ENCODE measurements around the gene GATAD2B.

Gene GATAD2B

DNA sequence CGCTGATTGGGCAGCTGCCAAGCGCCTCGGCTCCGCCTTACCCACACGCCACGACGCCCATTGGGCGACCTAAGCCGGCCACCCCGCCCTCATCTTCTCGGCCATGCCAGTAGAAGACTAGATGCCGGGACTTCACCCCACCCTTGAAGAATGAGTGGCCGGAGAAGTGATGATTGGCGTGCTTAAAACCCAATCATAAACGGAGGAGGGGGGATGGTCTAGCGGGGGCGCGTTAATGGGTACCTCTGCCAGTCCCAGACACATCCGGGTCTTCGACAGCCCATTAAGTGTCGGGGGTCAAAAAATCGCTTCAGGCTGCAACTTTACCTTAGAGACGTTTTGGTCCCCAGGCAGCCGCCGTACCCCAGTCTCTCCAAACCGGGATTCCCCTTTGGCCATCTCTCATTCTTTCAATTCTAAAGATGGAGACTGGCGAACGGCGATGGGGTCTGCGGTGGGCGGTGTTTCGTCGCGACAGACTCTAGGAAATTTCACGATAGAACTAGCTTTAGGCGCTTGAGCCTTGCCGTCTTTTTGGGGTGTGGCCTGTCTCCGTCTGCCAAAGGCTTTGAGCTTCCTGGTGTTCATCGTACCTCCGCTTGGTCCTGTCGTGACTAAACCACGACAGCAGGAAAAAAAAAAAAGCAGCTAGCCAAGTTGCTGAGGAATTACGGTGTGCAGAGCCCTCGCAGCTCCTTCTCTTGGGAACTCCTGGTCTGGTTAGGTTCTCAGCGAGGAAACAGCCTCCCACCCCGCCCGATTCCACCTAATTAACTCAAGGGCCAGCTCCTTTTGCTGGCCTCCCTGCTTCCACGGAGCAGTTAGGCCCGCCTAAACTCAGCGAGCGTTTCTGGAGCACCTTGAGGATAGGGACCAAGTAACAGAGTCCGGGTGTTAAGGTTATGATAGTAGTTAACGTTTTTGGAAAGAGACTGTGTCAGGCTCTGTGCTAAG, at the start of gene GATAD2B:
TSS of gene GATAD2B (minus strand) at position 1 of the 954 bp plus-strand sequence. CDS start 94,625 bp downstream, outside the sequence.
- DNase-seq, result peak; percentile 99

GRCh38 chr1:153970346-153970745, 47.6 kb upstream of the GATAD2B start:
- DNase-seq, result no peak

DNA sequence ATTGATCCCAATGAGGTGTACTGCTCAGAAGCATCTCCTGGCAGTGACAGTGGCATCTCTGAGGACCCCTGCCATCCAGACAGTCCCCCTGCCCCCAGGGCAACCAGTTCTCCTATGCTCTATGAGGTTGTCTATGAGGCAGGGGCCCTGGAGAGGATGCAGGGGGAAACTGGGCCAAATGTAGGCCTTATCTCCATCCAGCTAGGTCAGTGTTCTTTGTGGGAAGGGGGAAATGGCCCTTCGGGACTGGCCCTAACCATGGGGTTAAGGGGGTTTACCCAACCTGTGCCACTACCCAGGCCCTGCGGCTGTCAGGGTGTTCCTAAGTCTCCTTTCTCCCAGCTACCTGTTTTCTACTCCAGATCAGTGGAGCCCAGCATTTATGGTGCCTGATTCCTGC, 46.2 kb upstream of the GATAD2B start:
- DNase-seq, result no peak

DNA sequence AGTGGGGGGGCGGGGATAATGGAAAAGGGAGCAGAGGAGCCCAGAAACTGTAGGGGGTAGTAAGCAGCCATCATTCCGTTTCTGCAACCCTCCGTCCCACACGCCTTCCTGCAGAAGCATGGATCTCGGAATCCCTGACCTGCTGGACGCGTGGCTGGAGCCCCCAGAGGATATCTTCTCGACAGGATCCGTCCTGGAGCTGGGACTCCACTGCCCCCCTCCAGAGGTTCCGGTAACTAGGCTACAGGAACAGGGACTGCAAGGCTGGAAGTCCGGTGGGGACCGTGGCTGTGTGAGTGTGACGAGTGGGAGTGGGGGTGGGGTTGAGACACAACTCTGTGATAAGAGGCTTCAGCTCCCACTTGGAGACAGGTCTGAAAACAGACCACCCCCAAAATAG, 45.6 kb upstream of the GATAD2B start:
- DNase-seq, result no peak

DNA sequence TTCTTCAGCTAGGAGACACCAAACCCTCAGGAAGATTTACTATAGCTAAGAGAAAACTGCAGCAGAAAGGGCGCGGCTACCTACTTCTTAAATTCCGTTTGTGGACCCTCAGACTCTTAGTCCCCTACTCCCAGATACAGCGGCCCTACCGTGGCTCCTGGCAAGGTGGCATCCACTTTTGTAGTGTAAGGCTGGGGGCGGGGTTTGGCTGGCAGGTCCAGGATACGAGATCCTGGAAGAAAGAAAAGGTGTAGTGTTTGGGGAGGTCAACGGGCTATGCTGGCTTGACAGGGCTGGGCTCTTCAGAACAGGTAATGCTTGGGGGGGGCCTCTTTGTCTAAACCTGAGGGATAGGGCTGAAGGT, 45.2 kb upstream of the GATAD2B start:
- DNase-seq, result no peak

GRCh38 chr1:153967107-153967999, 44.6 kb upstream of the GATAD2B start, which contains the start of gene CREB3L4:
Gene CREB3L4 (plus strand): TSS chr1:153967902. CDS start chr1:153968526, 624 bp downstream.
- DNase-seq, result peak; percentile 99

DNA sequence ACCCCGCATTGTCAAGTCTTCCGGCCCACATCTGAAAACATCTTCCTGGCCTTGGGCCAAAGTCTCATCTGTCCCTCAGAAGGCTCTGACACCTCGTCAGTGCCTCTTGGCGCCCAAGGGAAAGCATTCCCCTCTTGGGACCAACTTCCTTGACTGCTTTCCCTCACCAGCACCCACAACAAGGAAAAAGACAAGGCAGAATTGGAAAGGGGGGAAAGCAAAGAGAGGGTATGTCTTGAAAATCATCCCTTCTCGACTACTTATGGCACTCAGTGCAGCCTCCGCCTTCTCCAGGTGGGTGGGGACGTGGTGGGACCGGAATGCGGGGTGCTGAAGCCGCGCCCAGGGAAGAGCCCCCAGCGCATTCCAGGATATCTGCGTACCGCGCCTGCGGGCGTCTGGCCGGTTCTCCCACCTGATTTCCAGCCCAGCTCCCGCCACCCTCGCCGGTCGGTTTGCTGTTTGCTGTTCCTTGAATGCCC, 41.1 kb upstream of the GATAD2B start:
- peak; percentile 46 for DNase-seq

- DNase-seq, result peak; percentile 96
Observed at GRCh38 chr1:153963030-153963849, 40.5 kb upstream of the GATAD2B start, which contains the start of gene SLC39A1. Gene SLC39A1 (minus strand): TSS chr1:153963537. CDS start chr1:153962715, 822 bp downstream.

DNA sequence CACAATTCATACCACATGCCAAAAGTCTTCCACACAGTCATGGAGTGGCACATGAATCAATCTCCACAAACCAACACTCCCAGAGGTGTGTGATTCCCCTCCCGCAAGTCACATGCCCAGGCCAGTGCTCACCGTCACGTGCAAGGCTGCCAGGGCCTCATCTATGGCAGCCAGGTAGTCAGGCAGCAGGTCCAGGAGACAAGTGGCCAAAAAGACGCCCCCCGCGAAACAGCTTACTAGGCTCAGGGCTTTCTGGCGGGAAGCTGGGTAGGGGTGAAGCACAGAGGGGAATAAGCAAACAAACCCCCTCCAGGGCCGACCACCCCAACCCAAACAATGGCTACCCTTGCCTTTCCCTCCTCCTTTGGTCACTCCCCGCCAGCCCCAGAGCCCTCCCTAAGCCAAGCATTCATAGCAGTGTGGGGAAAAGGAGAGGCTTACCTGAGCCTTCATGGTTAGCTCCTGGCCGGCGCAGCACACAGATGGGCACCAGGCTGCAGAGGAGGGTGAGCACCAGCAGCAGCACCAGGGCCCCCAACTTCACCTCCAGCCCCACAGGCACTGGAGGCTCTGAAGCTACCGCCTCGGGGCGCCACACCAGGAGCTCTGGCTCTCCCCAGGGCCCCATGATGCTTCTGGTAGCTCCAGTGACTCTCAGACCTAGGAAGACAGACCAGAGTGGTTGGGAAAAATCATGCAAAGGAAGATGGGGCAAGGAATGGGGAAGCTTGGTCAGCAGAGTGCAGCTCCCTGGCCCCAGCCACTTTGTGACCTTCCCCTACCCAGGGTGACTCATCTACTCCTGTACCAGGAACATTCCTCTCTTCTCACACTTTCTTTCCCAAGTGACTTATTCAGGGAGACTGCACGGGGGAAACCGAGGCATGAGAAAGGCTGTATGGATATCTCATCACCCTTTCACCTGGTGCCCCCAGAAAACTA, 39.6 kb upstream of the GATAD2B start:
- DNase-seq, result no peak

- DNase-seq, result no peak
Observed at GRCh38 chr1:153961421-153961820, 38.6 kb upstream of the GATAD2B start.

- DNase-seq, result no peak
Observed at GRCh38 chr1:153960206-153960605, 37.4 kb upstream of the GATAD2B start.

- peak; percentile 4 for DNase-seq
Observed at GRCh38 chr1:153959454-153959853, 36.7 kb upstream of the GATAD2B start.

DNA sequence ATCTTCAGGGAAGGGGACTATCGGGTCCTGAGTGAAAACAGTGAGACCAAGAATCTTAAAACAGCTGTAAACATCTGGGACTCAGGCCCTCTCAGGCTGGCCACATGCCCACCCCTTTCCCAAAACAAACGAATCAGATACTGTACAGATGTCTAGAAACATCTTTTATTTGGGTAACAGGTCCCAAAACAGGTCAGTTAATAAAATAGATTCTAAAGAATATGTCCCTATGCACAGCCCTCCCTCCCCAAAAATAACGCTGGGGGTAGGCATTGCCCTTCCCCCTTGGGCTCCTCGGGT, 36.1 kb upstream of the GATAD2B start:
- DNase-seq, result no peak

DNA sequence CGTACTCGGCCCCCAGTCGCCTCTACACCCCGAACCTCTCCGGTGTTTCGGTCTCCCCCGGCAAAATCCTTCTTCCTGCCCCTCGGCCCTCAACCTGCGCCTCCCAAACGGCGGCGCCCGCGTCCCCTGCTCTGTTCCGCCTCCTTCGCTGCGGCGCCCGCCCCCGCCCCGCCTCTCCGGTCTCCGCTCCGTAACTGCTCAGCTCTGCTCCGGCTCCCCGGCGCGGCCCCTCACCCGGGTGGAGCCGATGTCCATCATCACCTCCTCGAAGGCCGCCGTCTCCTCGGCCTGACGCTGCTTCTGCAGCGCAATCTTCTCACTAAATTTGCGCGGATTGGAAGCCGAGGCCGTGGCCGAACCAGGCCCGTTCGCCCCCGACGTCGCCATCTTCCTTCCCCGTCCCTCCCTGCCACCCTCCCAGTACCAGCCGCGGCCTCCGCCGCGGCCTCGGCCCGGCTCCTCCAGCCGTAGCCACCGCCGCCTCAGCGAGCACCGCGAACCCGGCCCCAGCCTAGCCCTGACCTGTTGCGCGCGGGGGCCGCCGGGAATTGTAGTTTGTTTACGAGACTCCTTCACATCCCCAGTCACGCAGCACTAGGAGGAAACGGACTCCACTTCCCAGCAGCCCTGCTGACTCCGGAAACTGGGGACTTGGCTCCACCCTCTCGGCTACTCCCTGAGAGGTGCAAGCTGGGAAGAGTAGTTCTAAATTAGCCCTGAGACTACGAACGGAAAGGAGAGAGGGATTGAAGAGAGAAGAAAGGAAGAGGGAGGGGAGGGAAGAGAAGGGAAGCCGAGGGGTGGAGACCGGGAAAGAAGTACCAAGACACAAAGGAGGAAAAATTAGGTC, 35.6 kb upstream of the GATAD2B start, which contains the start of gene CRTC2:
TSS of gene CRTC2 (minus strand) at position 502 of the 850 bp plus-strand sequence. CDS start at position 387, 115 bp downstream.
- DNase-seq, result peak; percentile 99

- DNase-seq, result no peak
Observed at GRCh38 chr1:153957744-153958110, 35.0 kb upstream of the GATAD2B start.

GRCh38 chr1:153956997-153957715, 34.4 kb upstream of the GATAD2B start:
- no peak for DNase-seq

DNA sequence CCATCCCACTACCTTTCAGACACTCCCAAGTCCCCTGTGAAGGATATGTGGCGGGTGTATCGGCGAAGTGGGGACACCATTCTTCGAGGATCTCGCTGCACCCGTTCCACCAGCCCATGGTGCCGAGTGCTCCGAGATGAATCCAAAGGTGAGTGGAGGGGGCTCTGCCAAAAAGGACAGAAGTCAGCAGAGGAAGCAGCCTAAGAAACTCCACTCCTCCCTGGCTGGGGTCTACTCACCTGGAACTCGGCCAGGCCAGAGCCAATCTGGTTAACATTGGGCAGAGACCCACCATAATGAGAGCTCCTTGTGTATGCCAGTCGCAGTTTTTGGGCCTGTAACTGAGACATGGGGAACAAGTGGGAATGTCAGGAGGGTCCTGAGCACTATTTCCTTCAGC, 32.1 kb upstream of the GATAD2B start:
- DNase-seq, result no peak

DNA sequence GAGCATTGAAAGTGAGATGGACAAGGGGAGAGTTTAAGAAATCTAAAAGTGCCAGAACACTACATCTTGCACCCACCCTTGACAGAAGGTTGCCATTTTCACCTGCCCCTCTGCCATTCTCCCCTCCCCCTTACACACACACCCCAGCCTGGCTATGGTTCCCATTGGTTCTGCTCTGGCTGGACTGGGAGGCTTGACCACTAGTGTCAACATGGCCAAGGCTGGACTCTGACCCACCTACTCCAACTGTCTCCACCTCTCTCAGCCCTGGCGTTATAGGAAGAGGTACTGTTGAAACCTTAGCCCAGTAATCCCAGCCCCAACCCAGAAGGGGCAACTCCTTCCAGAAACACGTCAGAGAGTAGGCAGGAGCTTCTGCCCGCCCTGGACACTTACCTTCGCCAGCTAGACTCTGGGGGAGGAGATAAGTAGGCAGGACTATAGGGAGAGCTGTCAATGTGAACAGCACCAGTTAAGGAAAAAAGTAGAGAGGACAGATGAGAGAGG, 31.1 kb upstream of the GATAD2B start:
- no peak for DNase-seq

DNA sequence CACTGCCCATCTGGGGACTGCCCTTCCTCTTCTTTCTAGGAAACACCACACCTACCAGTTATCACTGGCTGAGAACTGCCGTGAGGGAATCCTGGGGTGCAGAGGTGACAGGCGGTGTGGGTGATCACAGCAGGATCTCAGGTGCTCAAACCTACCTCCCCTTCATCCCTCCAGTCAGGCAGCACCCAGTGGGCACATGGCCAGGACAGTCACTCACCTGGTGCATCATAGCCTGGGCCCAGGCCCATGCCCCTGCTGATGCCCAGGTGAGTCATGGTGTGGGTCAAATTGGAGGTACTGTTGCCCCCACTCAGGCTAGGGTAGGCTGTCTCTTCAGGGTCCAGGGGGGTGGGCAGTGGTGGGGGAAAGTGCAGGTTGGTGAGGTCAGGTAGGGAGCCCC, 29.0 kb upstream of the GATAD2B start:
- DNase-seq, result no peak
